GM19328 (cell line): ENCODE measurements around the gene TRIO.
"Not testable (repeated sequence)": the region's sequence is repeated elsewhere in the genome, so short reads cannot be mapped to it uniquely, and the experiment has no call there.

Experiments used
- ATAC-seq: cut with Tn5 transposase; IDR thresholded peaks from one replicate; pipeline ENCODE4 v1.9.1; 2021; ENCODE audit warnings: mild to moderate bottlenecking, moderate library complexity; ENCODE audit not compliant: unreplicated experiment

TRIO gene

DNA sequence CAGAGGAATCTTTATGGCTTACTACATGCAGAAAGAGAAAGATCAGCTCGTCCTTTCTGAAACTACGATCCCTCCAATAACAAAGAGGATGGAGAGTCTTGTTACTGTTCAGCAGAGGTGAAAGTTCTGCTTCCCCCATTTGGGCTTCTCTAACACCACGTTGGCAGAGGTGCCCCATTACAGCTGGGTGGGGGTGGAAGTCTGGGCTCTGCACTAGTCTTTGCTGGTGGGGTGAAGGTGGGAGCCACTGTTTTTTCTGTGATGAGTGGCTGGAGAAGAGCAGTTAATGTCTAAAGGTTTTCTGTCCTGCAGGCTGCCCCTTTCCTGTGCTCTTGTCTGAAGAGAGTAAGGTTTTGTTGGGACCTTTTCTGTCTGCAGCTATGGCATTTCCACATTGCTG is 373.8 kb downstream of the TRIO start:
- ATAC-seq: no peak

DNA sequence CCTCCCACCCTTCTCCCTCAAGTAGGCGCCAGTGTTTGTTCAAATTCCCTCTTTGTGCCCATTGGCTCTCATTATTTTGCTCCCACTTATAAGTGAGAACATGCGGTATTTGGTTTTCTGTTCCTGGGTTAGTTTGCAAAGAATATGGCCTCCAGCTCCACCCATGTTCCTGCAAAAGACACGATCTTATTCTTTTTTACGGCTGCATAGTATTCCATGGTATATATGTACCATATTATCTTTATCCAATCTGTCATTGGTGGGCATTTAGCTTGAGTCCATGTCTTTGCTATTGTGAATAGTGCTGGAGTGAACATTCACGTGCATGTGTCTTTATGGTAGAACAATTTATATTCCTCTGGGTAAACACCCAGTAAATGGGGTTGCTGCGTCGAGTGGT is 375.5 kb downstream of the TRIO start:
- no peak for ATAC-seq

GRCh38 chr5:14521748-14522147 is 378.6 kb downstream of the TRIO start:
- ATAC-seq: no peak

- no peak for ATAC-seq
These were observed 379.6 kb downstream of the TRIO start for GRCh38 chr5:14522721-14523120.

- ATAC-seq: no peak
These were observed 380.3 kb downstream of the TRIO start for GRCh38 chr5:14523243-14524034.

GRCh38 chr5:14525397-14525796 is 382.3 kb downstream of the TRIO start:
- ATAC-seq: no peak

DNA sequence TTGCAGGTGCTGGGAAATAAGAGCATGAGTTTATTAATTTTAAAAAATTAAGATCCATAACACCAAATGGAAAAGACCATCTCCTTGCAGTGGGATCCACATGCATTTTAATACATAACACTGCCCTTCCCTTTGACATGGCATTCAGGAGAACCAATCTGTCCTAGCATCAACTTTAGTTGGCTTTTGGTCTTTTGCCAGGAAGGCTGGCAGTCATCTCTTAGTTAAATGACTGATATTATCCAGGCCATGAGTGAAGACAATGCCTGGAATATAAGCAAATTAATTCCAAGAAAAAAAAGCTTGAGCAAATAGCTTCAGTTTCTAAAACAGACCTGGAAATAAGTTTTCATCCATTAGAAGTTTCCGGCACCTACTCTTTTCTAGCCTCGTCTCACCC is 383.4 kb downstream of the TRIO start:
- no peak for ATAC-seq

DNA sequence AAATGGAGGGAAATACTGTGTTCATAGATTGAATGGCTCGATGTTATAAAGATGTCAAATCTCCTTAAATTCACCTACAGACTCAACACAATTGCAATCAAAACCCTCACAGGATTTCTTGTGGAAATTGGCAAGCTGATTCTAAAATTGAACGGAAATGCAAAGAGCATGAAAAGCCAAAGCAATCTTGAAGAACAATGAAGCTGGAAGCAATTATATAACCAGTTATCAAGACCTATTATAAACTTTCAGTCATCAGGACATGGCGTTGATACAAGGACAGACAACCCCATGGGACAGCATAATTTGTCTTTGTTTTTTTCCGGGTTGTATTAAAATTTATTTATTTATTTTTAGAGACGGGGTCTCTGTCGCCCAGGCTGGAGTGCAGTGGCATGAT is 385.0 kb downstream of the TRIO start:
- ATAC-seq: no peak

- no peak for ATAC-seq
These were observed 385.8 kb downstream of the TRIO start for GRCh38 chr5:14528926-14529325.

GRCh38 chr5:14531668-14532067 is 388.5 kb downstream of the TRIO start:
- no peak for ATAC-seq

DNA sequence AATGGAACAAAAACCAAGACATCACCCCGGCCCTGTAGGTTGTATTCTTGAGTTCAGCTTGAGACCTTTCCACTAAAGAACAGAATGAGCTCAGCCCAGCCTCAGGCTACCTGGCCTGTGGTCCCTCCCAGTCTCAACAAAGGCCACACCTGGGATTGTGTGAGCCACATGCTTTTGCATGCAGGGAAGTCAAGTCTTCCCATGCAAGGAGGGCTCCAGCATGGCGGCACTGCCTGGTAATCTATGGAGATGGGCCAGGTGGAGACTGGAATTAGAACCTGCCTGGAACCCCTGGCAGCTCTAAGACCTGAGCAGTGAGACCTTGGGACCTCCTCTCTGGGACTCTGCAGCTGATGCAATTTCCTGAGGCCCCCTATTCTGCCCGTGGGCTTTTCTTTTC is 389.0 kb downstream of the TRIO start:
- ATAC-seq: no peak

DNA sequence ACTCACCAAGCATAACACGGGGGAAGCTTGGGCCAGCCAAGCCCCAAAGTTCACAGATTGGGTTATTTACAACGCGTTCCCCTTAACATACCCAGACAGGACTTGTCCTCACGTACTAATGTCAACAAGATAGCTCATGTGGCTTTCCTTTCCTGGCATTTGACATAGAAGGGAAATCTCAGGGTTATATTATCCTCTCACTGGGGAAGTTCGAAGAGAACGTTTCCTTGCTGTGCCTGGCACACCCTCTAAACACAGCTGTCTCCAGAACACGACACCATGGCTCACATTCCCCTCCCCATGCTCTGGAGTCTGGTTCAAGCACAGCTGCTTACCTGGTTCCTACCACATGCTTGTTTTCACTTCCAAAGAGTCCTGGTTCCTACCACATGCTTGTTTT is 391.6 kb downstream of the TRIO start:
- ATAC-seq: no peak

GRCh38 chr5:14545308-14545707 is 402.2 kb downstream of the TRIO start:
- no peak for ATAC-seq

DNA sequence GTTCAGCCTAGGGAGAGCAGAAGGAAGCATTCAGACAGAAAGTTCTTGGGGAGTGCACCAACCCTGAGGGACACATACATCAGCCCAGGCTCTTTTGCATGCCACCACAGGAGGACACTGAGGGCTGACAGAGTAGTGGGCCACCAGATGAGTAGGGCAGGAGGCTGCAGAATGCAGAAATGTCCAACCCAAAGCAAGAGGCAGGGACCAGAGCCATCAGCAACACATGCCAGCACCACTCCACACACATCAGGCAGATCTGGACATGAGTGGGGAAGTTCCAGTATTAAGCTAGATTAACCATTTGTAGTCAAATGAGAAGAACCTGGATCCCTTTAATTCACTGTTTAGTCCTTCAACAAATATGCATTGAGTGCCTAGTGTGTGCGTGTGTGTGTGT is 402.7 kb downstream of the TRIO start:
- no peak for ATAC-seq

GRCh38 chr5:14547666-14548065 is 404.5 kb downstream of the TRIO start:
- ATAC-seq: no peak

- no peak for ATAC-seq
These were observed 408.1 kb downstream of the TRIO start for GRCh38 chr5:14551211-14551610.

DNA sequence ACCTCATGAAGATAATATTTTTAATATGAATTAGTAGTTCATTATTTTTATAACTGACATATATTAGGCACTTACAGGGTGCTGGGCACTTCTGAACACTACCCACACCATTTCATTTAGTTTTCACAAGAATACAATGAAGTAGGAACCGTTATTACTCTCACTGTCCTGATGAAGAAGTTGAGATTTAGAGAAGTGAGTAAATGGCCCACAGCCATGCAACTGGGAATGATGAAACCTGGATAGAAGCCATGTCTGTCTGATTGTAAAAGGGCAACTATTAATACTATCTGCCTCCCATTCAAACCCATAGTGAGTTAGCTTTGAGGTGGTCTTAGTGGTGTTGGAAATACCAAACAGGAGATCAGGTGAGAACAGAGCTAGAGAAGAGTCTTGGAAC is 408.9 kb downstream of the TRIO start:
- no peak for ATAC-seq

- not testable (repeated sequence) for ATAC-seq
These were observed 411.1 kb downstream of the TRIO start for GRCh38 chr5:14554288-14554687.

DNA sequence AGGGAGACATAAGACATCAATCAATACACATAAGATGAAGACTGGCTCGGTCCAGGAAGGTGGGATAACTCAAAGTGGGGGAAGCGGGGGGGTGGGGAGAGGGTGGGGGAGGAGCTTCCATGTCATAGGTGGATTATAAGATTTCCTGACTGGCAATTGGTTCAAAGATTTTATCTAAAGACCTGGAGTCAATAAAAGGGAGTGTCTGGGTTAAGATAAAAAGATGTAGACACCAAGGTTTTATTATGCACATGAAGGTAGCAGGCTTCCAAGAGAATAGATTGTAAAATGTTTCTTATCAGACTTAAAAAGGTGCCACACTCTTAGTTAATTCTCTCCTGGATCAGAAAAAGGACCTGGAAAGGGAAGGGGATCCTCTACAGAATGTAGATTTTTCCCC is 412.9 kb downstream of the TRIO start:
- ATAC-seq: no peak

GRCh38 chr5:14557203-14557770 is 414.1 kb downstream of the TRIO start:
- no peak for ATAC-seq

DNA sequence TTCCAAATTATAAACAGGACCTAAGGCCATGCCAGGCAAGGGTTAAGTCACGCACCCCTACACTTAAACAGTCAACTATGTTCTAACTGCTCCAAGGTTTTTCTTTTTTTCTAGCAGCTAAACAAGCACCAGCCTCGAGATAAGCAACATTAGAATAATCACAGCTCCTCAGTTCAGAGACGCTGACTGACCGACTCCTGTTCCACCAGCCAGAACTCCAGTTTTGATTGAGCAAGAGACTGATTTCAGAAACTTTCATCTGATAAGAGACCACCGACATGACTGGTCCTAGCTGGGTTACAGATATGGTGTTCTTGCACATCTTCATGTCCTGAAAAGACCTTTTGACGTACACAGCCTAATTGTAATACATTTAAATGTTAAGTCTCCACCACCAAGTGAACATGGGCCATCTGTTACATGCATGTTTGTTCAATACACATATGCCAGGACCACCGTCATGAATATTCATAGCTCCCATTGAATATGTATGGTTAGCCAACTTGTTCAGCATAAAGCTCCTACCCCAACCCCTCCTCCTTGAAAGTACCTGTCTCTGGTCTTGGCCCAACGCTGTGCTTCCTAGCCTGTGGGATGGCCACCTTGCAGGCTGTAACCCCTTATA is 414.8 kb downstream of the TRIO start:
- ATAC-seq: no peak
